GM18508 (cell line): Measurements from ENCODE around the gene PYROXD2.

ENCODE experiments used
- ATAC-seq: cut with Tn5 transposase; IDR thresholded peaks from one replicate; pipeline ENCODE4 v1.9.1; 2021; ENCODE audit warnings: moderate number of reproducible peaks; ENCODE audit not compliant: insufficient read depth, unreplicated experiment

Gene PYROXD2

GRCh38 chr10:98417481-98417959 is 2.5 kb upstream of the PYROXD2 start:
- ATAC-seq: no peak

GRCh38 chr10:98416606-98417388 is 1.8 kb upstream of the PYROXD2 start:
- ATAC-seq: no peak

DNA sequence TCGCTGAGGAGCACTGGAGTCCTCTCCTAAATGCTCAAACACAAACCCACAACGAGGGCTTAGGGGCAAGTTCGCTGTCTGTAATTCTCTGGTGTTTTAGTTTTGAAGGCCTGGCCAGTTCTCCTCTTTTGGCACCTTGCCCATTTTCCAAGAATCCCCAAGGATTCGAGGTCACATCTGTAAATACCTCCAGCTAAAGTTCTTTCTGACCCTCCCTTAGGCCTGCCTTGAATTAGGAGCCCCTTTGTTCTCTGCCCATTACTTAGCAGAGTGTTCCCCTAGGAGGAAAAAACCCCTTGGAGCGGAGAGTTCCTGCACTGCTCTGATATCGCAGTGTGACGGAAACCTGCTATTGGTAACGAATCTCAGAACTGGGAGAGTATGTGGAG is 743 bp upstream of the PYROXD2 start:
- no peak for ATAC-seq

DNA sequence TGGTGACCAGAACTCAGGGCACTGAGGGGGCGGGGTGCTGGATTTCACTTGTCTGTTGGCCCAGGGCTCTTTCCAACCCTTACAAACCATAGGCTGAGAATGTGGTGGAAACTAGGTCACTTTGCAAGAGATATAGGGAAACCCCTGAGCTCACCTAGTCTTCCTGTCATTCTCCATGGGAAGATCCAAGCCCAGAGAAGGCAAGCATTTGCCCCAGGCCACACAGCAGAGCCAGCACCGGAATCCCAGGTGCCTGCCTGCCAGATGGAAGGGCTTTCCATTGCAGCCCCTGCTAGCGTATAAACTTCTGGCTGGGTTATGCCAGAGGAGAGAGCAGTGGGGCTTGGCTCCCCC is 427 bp downstream of the PYROXD2 start:
- ATAC-seq: no peak

GRCh38 chr10:98411768-98412167 is 3.2 kb downstream of the PYROXD2 start:
- ATAC-seq: no peak

DNA sequence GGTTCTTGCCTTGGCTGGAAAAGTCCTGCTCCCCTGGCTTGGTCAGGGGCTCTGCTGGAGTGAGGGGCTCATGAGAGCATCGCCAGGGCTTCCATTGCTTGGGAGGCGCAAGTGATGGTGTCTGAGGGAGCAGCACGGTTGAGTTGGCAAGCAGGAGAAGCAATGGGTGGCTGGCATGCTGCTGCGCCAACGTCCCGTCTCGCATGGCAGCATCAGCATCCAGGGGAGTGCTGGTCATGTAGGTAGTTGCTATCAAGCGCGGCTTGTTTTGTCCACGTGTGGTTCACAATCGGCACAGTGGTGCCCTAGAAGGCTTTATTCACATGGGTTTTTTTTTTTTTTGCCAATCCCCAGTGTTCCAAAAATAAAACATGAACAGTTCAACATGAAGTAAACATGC is 3.8 kb downstream of the PYROXD2 start:
- ATAC-seq: no peak

DNA sequence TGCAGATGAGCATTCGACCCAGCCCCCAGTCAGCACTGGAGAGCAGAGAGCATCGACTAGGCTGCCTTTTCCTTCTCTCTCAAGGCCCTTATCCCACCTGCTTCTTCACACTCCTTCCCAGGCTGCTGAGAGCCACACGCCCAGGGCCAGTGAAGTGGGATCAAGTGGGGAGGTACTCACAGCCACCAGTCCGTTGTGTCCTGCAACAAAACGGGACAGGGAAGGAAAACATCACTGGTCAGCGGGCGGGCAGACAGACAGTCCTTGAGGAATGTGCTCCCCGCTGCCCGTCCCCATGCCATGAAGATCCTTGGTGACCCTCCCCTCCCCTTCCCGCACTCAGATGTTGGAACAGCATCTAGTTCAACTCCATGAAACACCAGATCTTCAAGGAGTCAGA is 4.2 kb downstream of the PYROXD2 start:
- ATAC-seq: no peak

- ATAC-seq: no peak
Measured at GRCh38 chr10:98410135-98410743, 4.7 kb downstream of the PYROXD2 start.

DNA sequence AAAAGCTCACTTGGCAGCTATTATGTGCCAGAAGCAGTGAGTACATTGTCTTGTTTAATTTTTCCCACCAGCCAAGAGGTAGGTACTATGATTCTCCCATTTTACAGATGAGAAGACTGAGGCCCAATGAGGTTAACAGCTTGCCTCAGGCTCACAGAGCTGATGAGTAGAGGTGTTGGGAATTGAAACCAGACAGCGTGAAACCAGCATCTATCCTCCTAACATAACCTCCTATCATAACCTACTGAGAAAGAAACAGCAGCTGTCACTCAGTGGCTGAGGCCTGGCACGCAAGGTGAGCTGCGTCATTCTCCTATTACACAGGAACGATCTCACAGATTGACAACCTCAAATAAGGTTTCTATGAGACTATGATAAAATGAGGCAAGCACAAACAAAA is 6.2 kb downstream of the PYROXD2 start:
- ATAC-seq: no peak

DNA sequence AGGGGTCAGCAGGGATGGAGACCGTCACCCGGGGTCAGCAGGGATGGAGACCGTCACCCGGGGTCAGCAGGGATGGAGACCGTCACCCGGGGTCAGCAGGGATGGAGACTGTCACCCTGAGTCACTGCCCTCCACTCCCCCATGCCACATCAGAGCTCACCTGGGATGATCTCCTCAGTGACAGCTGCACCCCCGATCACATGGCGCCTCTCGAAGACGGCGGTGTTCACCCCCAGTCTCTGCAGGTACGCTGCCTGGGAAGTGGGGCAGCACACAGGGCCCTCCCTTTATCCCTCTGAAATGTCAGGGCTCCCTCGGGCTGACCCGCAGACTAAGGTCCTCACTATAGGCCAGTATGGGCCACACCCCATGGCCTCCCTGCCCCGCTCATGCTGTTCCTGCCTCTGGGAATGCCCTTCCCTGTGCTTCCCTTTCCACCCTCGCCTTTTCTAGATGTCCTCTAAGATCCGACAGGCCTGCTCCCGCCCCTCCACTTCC is 7.2 kb downstream of the PYROXD2 start:
- no peak for ATAC-seq

DNA sequence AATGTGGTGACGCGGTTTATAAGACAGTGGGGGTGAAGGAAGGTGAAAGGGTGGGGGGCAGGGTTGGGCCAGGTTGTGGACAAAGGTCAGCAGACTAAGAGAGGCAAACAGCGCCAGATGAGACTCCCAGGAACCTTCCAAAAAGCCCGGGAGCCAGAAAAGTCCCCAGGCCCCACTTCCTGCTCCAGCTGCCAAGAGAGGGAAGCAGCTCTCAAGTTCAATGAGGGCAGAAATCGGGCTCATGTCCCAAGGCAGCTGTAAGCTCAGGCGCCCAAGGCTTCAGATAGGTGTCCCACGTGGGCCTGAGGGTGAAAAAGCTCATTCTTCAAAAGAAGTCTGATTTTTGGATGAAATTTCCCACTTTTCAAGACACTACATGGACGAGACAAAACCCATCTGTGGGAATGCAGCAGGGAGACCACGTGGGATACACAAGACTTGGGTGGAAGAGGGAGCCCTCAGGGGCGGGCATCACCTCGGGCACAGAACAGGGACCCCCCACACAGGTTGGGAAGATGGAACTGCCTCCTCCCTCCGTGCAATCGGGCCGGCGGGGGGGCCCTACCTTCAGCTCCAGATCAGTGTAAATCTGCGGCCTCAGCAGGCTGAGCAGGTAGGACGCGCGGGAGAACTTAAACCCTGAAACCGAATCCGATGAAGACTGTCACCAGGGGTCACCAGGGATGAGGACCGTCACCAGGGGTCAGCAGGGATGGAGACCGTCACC is 7.8 kb downstream of the PYROXD2 start:
- no peak for ATAC-seq

DNA sequence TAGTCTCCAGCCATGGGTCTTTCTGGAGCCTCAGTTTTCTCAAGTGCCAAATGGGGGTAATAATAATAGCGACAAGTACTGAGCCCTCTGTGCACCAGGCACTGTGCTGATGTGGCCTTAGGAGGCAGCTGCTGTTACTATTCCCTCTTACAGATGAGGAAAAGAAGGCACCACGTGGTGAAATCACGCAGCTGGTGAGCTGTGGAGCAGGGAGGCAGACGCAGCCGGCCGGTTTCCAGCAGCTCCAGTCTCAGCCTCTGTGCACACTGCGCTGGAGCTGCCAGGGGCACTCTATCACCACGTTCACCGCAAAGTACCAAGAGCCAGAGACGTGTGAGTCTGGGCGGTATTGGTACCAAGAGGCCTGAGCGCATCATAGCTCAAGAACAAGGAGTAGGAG is 9.6 kb downstream of the PYROXD2 start:
- no peak for ATAC-seq

DNA sequence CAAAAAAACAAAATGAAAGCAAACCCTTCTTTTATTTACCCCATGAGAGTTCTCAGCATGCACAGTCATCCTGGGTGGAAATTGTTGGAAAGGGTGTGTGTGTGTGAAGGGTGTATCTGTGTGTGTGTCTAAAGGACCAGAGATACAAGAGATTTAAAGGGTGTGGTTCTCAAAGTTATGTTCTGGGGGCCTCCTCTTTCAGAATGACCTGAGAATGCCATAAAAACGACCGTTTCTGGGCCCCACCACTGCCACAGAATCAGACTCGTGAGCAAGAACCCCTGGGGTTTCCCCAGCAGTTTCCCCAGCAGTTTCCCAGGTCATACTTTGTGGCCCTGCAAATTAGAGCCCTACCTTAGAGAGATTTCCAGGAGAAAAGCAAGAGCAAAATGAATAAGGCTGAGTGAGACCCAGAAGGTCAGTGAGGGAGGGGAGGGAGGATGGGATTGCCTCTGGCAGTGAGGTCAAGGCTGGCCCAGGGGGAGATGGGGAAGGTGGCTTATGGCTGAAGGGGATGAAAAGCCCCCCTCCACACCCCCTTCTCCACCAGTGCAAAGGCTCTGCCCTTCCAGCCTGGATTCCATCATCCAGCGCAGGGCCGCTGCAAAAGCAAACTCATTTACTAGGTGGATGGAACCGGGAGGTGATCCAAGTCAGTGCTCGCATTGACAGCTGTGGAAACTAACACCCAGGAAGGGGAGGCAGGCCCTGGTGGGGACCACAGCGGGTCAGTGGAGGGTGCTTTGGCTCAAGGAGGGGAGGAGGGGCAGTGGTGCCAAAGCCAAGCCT is 10.2 kb downstream of the PYROXD2 start:
- ATAC-seq: no peak

DNA sequence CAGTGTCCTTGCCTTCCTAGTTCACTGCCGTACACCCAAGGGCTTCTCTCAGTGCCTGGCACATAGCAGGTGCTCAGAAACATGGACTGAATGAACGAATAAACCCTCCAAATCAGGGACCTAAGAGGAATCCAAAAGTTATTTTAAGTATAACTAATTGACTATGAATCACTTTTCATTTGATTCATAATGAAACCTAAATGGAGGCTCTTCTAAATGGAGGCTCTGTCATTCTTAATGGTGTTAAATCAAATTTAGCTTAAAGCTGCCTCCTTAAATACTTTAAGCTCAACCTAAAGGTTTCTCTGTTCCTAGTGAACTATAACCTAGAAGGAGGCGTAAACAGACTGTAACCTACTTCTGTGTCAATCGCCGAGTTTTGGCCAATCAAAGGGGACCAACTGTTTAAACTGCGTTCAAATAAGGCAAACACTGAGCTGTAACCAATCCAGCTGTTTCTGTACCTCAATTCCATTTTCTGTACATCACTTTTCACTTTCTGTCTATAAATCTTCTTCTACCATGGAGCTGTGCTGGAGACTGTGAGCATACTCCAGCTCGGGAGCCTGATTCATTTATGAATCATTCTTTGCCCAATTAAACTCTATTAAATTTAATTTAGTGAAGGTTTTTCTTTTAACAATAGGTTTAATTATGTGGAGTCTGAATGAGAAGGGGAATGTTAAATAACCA is 11.0 kb downstream of the PYROXD2 start:
- ATAC-seq: no peak

GRCh38 chr10:98402931-98403718 is 11.9 kb downstream of the PYROXD2 start:
- ATAC-seq: no peak

- no peak for ATAC-seq
Measured at GRCh38 chr10:98402478-98402877, 12.5 kb downstream of the PYROXD2 start.

GRCh38 chr10:98400482-98400881 is 14.5 kb downstream of the PYROXD2 start:
- no peak for ATAC-seq

DNA sequence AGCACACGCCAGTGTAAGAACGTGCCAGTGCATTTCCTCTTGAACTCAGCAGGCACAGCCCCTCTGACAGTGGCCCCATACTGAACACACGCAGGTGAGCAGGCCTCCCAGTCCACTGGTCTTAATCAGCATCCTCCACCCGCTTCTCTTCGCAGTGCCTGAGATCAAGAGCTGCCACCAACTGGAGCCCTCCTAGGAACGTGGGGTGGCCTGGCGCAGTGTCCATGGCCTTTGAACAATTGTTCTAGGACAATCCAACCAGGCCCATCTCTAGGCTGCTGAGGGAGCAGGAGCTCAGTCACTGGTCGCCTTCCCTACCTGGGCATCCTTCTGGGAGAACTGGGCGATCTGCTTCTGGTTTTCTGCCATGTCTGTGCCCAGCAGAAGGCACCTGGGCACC is 15.2 kb downstream of the PYROXD2 start:
- no peak for ATAC-seq

GRCh38 chr10:98397089-98397600 is 17.8 kb downstream of the PYROXD2 start:
- ATAC-seq: no peak
